ENCODE data around the gene PRKD3.

The PRKD3 gene

GRCh38 chr2:37333256-37333655 lies 8.6 kb upstream of the PRKD3 start:
- no peak overlapping the region for H3K4me3 ChIP-seq
- no peak overlapping the region for H3K4me2 ChIP-seq
- TF ChIP-seq Cebpa-rat (IDR thresholded peaks at IDR 0.05) = no peak
- H4K20me1 ChIP-seq = no peaks in the 10 kb centered on the region
- H3K27me3 ChIP-seq = peaks cover 0 to 6% (median 4%) of the 10 kb centered on the region in 11 experiments; a peak in 6 of 22 replicates
- no peaks in the 10 kb centered on the region for H3K9me3 ChIP-seq (replicated peaks in 1 of 11)
- H3K27ac ChIP-seq = no peak overlapping the region
- H3K4me1 ChIP-seq = no peaks in the 10 kb centered on the region
- no peaks in the 10 kb centered on the region for H3K36me3 ChIP-seq
- no peak overlapping the region for H3K9ac ChIP-seq

GRCh38 chr2:37332560-37332959 lies 7.9 kb upstream of the PRKD3 start:
- TF ChIP-seq Cebpa-rat (IDR thresholded peaks at IDR 0.05) = peak; percentile 43 to 98 (median 88); a peak in 18 of 22 replicates
- Histone ChIP-seq H3K4me2 (no peak overlapping the region), H3K36me3 (no peaks in the 10 kb centered on the region), H3K4me1 (no peaks in the 10 kb centered on the region), H3K9me3 (replicated peaks in 1 of 11) (no peaks in the 10 kb centered on the region), H3K9ac (no peak overlapping the region), H4K20me1 (no peaks in the 10 kb centered on the region), H3K27me3 (peaks cover 0 to 4% (median 0%) of the 10 kb centered on the region in 11 experiments; a peak in 7 of 22 replicates), H3K27ac (no peak overlapping the region), H3K4me3 (no peak overlapping the region)

- H3K9me3 ChIP-seq (replicated peaks in 1 of 11) = no peaks in the 10 kb centered on the region
- no peaks in the 10 kb centered on the region for H3K36me3 ChIP-seq
These were observed 6.0 kb upstream of the PRKD3 start for GRCh38 chr2:37330681-37331080.

DNA sequence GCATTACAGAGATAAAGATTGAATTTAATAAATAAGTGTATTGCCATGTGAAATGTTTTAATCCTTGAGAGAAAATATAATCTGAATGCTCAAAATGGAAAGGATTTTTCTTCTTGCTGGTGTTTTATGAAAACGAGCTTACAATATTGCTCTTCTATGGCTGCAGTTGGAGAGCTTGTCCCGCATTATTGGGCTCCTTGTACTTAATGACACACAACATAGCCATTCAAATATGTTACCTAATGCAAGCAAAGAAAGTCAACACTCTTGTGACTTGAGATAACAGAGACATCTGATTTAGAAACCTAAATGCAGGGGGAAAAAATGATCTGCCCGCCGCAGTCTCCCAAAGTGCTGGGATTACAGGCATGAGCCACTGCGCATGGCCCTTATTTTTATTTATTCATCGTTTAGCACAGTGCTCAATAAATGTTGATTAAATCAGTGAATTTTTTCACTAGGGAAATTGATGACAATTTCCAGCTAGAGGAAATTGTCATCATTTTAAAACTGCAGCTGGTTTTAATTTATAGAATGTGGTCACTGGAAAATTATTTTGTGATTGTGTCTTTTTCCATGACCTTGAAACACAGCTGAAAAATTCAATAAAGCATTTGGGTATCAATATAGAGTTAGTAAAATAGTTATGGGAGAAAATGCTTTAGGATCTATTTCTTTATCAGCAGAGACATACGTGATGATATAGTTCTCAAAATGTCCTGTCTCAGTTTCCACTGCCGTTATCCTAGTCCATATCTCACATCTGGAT lies 2.4 kb upstream of the PRKD3 start:
- Histone ChIP-seq H3K36me3 (no peaks in the 10 kb centered on the region), H4K20me1 (peaks cover 0 to 17% (median 0%) of the 10 kb centered on the region in 11 experiments; a peak in 6 of 22 replicates), H3K27ac (no peak overlapping the region), H3K27me3 (peaks cover 37 to 52% (median 49%) of the 10 kb centered on the region in 11 experiments), H3K4me2 (no peak overlapping the region), H3K4me3 (no peak overlapping the region), H3K9ac (no peak overlapping the region), H3K9me3 (replicated peaks in 1 of 11) (no peaks in the 10 kb centered on the region), H3K4me1 (peaks cover 16 to 28% (median 19%) of the 10 kb centered on the region in 10 experiments; a peak in 18 of 20 replicates)
- TF ChIP-seq Cebpa-rat (IDR thresholded peaks at IDR 0.05) = no peak

More at GRCh38 chr2:37330681-37331080, 6.0 kb upstream of the PRKD3 start:
- no peaks in the 10 kb centered on the region for H4K20me1 ChIP-seq
- peaks cover 0 to 8% (median 0%) of the 10 kb centered on the region in 10 experiments; a peak in 4 of 20 replicates for H3K4me1 ChIP-seq
- no peak overlapping the region for H3K4me2 ChIP-seq
- no peak for TF ChIP-seq Cebpa-rat (IDR thresholded peaks at IDR 0.05)
- H3K9ac ChIP-seq = no peak overlapping the region
- peaks cover 15 to 22% (median 19%) of the 10 kb centered on the region in 11 experiments for H3K27me3 ChIP-seq
- no peak overlapping the region for H3K27ac ChIP-seq
- H3K4me3 ChIP-seq = no peak overlapping the region

GRCh38 chr2:37326285-37326684 lies 1.7 kb upstream of the PRKD3 start:
- H3K9ac ChIP-seq = no peak overlapping the region
- no peak overlapping the region for H3K4me3 ChIP-seq
- no peak for TF ChIP-seq Cebpa-rat (IDR thresholded peaks at IDR 0.05)
- H3K27me3 ChIP-seq = peaks cover 37 to 52% (median 49%) of the 10 kb centered on the region in 11 experiments
- H3K27ac ChIP-seq = no peak overlapping the region
- H3K4me1 ChIP-seq = peaks cover 19 to 36% (median 25%) of the 10 kb centered on the region in 10 experiments; a peak in 18 of 20 replicates
- H3K9me3 ChIP-seq (replicated peaks in 1 of 11) = no peaks in the 10 kb centered on the region
- H4K20me1 ChIP-seq = peaks cover 0 to 24% (median 5%) of the 10 kb centered on the region in 11 experiments; a peak in 9 of 22 replicates
- 0 out of 22 replicates have a peak, but pooled peaks cover 0 to 2% (median 0%) of the 10 kb centered on the region in 11 experiments for H3K36me3 ChIP-seq
- peak overlapping the region in 1 of 11 experiments; percentile 2; a peak in 2 of 22 replicates for H3K4me2 ChIP-seq

DNA sequence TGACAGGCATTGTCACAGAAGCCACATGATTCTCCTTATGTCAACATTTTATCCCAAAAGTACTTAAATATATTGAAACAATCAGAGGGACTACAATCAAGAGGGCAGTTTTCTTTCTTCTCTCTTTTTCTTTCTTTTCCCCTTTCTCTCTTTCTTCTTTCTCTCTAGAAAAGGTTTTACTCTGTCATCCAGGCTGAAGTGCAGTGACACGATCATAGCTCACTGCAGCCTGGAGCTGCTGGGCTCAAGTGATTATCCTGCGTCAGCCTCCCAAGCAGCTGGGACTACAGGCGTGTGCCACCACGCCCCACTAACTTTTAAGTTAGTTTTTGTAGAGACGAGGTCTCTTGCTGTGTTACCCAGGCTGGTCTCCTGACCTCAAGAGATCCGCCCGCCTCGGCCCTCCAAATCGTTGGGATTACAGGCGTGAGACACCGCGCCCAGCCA lies 1.0 kb upstream of the PRKD3 start:
- peak overlapping the region; percentile 76 to 91 (median 87); a peak in 20 of 22 replicates for H3K4me2 ChIP-seq
- no peaks in the 10 kb centered on the region for H3K9me3 ChIP-seq (replicated peaks in 1 of 11)
- no peak for TF ChIP-seq Cebpa-rat (IDR thresholded peaks at IDR 0.05)
- peaks cover 19 to 40% (median 27%) of the 10 kb centered on the region in 10 experiments; a peak in 18 of 20 replicates for H3K4me1 ChIP-seq
- no peak overlapping the region for H3K27ac ChIP-seq
- peak overlapping the region in 2 of 11 experiments; percentile 81 to 88; a peak in 3 of 22 replicates for H3K9ac ChIP-seq
- peaks cover 0 to 31% (median 8%) of the 10 kb centered on the region in 11 experiments; a peak in 10 of 22 replicates for H4K20me1 ChIP-seq
- H3K27me3 ChIP-seq = peaks cover 37 to 52% (median 49%) of the 10 kb centered on the region in 11 experiments
- 0 out of 22 replicates have a peak, but pooled peaks cover 0 to 8% (median 0%) of the 10 kb centered on the region in 11 experiments for H3K36me3 ChIP-seq
- peak overlapping the region; percentile 69 to 90 (median 82); a peak in 13 of 20 replicates for H3K4me3 ChIP-seq

DNA sequence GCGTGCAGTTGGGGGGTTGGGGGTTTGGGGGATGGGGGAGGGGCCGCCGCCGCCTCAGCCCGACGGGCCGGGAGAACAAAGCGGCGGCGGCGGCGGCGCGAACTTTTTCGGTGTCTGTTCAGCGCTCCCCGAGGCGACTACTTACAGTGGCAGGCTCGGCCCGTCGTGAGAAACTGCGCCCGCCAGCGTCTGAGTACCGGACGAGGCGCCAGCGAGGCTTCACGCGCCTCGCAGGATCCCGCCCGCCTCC lies 172 bp downstream of the PRKD3 start:
- Histone ChIP-seq H3K9ac (peak overlapping the region; percentile 80 to 89 (median 86); a peak in 21 of 22 replicates), H3K9me3 (replicated peaks in 1 of 11) (no peaks in the 10 kb centered on the region), H3K27me3 (peaks cover 37 to 52% (median 49%) of the 10 kb centered on the region in 11 experiments), H3K4me3 (peak overlapping the region; percentile 69 to 90 (median 82)), H3K4me1 (peaks cover 19 to 46% (median 27%) of the 10 kb centered on the region in 10 experiments; a peak in 18 of 20 replicates), H3K27ac (peak overlapping the region in 10 of 11 experiments; percentile 73 to 87 (median 80); a peak in 19 of 22 replicates), H4K20me1 (peaks cover 0 to 43% (median 14%) of the 10 kb centered on the region in 11 experiments; a peak in 12 of 22 replicates), H3K4me2 (peak overlapping the region in 5 of 11 experiments; percentile 69 to 90 (median 80); a peak in 4 of 22 replicates), H3K36me3 (0 out of 22 replicates have a peak, but pooled peaks cover 0 to 19% (median 0%) of the 10 kb centered on the region in 11 experiments)
- no peak for TF ChIP-seq Cebpa-rat (IDR thresholded peaks at IDR 0.05)

- Histone ChIP-seq H3K27ac (peak overlapping the region; percentile 52 to 87 (median 80); a peak in 21 of 22 replicates), H3K9ac (peak overlapping the region; percentile 80 to 89 (median 86)), H3K27me3 (peaks cover 37 to 52% (median 49%) of the 10 kb centered on the region in 11 experiments), H3K4me3 (peak overlapping the region; percentile 69 to 90 (median 82)), H4K20me1 (peaks cover 0 to 46% (median 19%) of the 10 kb centered on the region in 11 experiments; a peak in 12 of 22 replicates), H3K4me1 (peaks cover 19 to 51% (median 29%) of the 10 kb centered on the region in 10 experiments; a peak in 18 of 20 replicates), H3K9me3 (replicated peaks in 1 of 11) (no peaks in the 10 kb centered on the region), H3K4me2 (peak overlapping the region; percentile 69 to 94 (median 84)), H3K36me3 (0 out of 22 replicates have a peak, but pooled peaks cover 0 to 19% (median 0%) of the 10 kb centered on the region in 11 experiments)
- no peak for TF ChIP-seq Cebpa-rat (IDR thresholded peaks at IDR 0.05)
These were observed 675 bp downstream of the PRKD3 start for GRCh38 chr2:37323781-37324535.
